GM18511 (cell line): Measurements from ENCODE around the gene GPHN.
"Not testable (repeated sequence)": the region's sequence is repeated elsewhere in the genome, so short reads cannot be mapped to it uniquely, and the experiment has no call there.

ENCODE experiments used
- ATAC-seq: cut with Tn5 transposase; IDR thresholded peaks from one replicate; pipeline ENCODE4 v1.9.1; 2021; ENCODE audit warnings: mild to moderate bottlenecking, moderate library complexity; ENCODE audit not compliant: unreplicated experiment

Gene GPHN

DNA sequence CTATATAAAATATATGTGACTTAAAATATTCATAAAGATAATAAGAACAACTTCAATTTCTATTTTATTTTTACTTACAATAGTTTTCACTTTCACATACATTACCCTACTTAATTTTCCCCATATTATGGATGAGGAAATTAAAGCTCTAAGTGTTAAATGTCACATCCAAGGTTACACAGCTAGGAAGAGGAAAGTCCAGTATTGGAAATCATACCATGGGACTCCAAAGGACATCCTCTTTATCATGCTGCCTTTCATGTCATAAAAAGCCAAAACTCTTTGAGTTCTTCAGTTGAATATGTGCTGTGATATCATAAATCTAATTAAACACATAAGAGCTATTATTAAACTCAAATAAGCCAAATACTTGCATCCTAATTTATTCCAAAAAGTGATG is 508.9 kb downstream of the GPHN start:
- no peak for ATAC-seq

DNA sequence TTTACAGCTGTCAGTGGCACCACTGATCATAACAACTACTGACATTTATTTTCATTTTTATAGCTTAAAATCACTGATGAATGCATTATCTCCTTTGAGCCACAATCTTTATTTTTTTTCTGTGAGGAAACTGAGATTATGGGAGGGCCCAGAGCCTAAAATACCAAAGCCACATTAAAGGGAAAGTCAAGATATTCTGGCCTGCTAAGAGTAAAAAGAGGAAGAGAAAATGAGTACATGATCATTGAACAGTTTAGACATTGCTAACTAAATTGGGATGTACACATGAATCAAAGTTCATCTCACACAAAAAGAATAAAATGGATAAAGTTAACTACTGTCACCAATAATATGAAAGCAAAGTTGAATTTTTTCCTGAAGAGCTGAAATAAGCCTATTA is 510.8 kb downstream of the GPHN start:
- peak; percentile 60 for ATAC-seq

DNA sequence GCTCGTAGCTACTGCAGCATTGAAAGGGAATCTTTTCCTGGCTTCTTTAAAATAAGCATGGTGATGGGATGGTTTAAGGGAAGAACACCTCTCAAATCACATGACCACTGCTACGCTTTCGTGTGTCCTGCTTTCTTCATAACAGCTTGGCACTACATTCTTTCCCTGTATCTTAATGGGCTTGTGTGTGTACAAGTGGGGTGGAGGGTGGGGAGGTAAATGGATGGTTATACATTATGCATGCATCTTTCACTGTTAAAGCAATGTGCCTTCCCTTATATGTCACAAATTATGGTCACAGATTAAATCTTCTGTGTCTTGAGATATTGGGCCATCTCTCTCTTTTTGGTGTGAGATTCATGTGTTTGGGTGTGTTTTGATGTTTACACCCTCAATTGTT is 511.8 kb downstream of the GPHN start:
- ATAC-seq, result no peak

DNA sequence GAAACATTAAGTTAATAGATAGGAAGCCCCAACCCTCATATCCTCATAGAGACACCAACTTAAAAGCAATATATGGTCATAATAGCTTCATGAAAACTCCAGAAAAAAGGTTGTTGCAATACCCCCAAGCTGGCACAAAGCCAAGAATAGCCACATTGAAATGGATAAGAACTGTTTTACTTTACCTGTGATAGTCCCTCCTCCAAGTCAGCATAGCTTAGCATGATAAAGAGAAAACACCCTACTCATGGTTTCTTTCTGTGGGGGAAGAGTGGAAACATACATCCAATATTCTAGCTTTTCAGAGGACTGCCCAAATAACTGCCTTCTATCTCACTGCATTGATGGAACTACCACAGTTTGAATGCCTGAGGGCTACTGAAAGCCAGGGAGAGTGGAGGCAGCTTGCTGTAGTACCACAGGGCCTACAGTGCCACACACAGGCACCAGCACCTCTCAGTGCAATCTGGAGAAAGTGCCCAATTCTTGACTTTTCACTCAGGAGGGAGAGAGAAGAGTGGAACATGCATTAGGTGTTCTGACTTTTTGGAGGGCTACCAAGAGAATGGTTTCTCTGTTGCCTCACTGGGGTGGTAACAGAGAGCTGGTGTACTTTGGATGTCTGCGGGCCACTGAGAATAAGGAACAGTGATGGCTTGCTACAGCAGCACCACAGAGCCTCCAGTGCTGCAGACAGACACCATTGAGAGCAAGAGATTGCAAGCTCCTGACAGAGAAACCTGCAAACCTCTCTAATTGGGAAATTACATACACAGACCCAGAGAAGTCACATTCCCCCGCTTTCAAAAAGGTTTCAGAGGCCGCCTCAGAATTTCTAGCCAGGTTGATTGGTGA is 524.2 kb downstream of the GPHN start:
- no peak for ATAC-seq

DNA sequence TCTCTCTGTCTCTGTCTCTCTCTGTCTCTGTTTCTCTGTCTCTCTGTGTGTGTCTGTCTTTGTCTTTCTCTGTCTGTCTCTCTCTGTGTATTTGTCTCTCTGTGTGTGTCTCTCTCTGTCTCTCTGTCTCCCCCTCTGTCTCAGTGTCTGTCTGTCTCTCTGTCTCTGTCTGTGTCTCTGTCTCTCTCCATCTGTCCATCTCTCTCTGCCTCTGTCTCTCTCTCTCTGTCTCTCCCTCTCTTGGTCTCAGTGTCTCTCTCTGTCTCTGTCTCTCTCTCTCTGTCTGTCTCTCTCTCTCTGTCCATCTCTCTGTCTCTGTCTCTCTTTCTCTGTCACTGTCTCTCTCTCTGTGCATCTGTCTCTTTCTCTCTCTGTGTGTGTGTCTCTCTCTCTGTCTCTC is 537.5 kb downstream of the GPHN start:
- no peak for ATAC-seq

DNA sequence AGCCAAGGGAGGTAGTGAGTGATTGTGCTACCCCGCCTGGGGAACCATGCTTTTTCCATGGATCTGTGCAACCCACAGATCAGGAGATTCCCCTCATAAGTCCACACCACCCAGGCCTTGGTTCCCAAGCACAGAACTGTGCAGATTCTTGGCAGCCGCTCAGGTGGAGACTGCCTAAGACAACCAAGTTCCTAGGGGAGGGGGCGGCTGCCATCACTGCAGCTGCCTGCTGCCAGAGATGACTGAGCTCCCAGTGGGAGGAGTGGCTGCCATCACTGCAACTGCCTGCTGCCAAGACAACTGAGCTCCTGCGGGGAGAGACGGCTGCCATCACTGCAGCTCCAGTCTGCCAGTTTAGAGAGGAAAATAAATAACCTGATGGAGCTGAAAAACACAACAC is 542.9 kb downstream of the GPHN start:
- ATAC-seq, result no peak

DNA sequence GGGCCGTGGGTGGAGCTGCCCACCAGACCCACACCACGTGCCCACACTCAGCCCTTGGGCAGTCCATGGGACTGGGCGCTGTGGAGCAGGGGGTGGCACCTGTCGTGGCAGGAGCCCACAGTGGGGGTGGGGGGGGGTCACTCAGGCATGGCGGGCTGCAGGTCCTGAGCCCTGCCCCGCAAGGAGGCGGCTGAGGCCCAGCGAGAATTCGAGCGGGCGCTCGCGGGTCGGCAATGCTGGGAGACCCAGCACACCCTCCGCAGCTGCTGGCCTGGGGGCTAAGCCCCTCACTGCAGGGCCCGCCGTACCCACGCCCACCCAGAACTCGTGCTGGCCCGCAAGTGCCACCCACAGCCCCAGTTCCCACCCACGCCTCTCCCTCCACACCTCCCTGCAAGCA is 548.7 kb downstream of the GPHN start:
- ATAC-seq, result no peak

DNA sequence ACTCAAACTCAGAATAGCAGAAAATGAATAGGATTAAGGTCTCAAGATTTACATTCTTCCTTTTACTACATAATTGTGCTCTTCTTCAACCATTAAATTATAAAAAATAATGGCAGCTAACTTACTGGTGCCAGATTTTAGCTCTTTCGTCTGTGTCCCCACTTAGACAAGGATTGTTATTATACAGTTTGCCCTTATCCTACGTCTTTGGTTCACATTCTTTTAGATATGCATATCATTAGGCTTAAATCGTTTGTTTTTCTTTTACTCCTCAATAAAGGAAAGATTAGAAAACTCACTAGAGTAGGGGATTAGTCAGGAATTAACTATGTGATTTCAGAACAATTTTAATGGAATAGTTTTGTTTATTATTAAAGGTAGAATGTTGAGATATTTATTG is 551.6 kb downstream of the GPHN start:
- no peak for ATAC-seq

DNA sequence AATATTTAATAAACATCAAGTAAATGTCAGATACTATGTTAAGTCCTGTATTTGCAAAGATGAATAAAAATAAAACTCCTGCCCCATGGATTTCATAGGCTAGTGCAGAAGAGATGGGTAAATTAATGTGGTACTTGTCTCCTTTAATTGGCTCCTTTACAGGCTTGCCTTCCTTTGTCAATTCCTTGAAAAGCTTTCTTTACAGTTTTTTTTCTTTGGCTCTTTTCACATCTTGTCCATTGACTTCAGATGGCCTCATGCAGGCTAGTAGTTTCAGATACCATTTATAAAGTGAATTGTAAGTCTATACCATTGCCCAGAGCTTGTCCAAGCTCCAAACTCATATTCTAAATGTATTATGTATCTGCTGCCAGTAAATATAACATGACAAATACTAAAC is 552.6 kb downstream of the GPHN start:
- no peak for ATAC-seq

DNA sequence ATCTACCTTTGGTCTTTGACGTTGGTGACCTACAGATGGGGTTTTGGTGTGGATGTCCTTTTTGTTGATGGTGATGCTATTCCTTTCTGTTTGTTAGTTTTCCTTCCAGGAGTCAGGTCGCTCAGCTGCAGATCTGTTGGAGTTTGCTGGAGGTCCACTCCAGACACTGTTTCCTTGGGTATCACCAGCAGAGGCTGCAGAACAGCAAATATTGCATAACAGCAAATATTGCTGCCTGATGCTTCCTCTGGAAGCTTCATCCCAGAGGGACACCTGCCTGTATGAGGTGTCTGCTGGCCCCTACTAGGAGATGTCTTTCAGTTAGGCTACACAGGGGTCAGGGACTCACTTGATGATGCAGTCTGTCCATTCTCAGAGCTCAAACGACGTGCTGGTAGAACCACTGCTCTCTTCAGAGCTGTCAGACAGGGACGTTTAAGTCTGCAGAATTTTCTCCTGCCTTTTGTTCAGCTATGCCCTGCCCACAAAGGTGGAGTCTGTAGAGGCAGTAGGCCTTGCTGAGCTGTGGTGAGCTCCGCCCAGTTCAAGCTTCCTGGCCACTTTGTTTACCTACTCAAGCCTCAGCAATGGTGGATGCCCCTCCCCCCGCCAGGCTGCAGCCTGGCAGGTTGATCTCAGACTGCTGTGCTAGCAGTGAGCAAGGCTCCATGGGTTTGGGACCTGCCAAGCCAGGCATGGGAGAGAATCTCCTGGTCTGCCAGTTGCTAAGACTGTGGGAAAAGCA is 559.3 kb downstream of the GPHN start:
- ATAC-seq, result not testable (repeated sequence)

DNA sequence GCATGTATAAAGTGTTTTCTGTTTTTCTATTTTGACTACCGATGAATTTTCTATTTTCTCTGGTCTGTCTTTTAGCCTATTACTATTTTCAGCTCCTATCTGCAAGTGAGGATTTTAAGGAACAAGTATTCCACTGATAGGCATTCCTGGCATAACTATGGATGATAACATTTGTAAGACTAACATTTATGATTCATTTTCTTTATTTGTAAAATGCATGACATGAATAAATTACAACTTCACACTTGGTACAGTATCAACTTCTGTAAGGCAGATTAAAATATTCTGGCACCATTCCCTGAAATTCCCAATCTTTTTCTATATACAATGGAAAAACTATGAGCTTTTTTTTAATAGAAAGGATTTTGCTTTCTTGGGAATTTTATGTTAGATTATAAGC is 560.3 kb downstream of the GPHN start:
- ATAC-seq, result no peak

DNA sequence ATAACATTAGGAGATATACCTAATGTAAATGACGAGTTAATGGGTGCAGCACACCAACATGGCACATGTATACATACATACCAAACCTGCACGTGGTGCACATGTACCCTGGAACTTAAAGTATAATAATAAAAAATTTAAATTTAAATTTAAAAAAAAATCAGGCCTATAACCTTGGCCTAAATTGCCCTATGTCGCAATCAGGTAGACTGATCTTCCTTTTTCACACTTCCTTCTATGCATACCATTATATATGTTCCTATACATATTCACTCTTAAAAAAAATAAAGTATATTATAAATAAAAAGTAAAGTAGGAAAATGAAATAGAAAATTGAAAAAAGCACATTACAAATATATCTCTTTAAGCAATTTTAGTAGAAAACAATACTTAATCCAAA is 563.6 kb downstream of the GPHN start:
- ATAC-seq, result no peak

DNA sequence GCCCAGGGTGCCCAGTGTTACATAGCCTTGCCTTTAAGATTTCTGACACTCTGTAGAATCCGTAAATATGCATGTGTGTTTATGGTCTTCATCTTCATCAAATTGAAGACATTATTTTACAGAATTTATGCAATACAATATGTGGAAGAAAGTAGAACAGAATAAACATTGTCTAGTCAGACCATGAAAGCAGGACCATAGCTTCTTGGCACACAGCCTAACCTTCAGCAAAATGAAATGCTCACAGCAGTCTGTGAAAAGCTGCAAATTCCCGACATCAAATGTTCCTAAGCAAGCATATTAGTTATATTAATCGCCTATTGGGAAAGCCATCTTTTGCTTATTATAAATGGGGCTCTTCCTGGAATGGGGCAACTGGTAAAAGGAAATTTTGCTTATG is 570.0 kb downstream of the GPHN start:
- no peak for ATAC-seq

DNA sequence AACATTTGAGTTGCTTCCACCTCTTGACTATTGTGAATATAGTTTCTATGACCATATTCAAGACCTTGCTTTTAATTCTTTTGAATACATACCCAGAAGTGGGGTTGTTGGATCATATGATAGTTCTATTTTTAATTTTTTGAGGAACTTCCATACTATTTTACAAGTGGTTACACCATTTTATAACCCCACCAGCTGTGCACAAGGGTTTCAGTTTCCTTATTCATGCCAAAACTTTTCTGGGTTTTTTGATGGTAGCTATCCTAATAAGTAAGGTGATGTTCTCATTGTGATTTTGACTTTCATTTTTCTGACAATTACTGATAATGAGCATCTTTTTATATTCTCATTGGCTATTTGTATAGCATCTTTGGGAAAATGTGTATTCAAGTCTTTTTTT is 571.9 kb downstream of the GPHN start:
- ATAC-seq, result no peak

DNA sequence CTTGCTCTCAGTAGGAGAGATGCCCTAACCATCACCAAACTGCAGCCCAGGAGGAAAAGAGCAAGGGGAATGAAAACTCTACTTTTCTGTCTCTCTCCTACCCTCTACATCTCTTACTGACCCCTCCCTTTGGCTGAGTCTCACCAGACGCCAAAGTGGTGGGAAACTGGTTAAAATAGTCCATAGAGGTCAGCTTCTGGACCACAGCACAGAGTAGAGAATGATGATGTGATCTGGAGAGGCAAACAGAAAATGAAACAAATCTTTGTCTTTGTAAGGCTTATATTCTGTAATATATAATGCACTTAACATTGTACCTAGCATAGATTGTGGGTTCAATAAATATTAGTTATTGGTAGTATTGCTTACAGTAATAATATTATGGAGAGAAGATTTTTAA is 600.3 kb downstream of the GPHN start:
- ATAC-seq, result no peak

DNA sequence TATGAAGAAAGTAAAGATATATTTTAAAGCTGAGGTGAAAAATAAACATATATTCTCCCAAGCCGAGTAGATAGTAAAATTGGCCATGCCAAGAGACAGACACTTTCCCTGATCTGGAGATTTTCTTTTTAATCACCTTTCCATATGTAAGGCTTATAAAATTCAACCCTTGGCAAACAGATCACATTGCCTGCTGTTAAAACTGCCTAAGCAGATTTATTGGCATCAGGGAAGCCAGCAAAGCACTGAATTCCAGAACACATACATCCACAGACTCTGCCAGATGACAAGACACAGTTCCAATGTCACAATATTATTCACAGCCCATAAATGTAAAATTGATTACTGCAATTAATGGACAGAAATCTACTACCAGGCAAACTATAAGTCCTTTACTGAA is 603.1 kb downstream of the GPHN start:
- ATAC-seq, result no peak

DNA sequence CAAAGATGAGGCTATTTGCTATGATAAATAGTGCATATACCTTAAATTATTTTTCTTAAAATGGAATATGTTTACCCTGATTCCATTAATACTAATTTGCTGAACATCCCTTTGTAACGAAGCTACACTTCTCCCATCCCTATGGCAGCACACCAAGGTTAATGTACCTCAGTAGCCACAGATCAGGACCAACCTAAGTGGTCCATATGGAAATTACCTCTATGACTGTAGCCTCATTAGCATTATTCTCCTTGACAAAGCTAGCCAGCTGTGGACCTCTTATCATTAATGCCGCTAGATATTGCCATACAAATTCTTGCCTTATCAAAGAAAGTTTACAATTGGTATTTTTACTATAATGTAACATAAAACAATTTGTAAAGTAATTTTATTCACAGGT is 604.4 kb downstream of the GPHN start:
- ATAC-seq, result no peak

DNA sequence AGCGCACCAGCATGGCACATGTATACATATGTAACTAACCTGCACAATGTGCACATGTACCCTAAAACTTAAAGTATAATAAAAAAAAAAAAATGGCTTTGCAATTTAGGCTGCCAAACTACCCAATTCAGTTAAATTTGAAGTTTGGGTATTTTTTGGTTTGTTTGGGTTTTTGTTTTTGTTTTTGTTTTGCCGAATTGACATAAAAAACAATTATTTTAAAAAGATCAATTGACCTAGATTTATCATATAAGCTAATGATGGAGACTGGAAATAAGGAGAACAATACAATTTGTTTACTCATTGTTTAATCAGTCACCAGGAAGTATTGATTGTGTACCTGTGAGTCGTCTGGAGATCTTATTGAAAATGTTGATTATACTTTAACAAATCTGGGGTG is 619.2 kb downstream of the GPHN start:
- ATAC-seq, result no peak

DNA sequence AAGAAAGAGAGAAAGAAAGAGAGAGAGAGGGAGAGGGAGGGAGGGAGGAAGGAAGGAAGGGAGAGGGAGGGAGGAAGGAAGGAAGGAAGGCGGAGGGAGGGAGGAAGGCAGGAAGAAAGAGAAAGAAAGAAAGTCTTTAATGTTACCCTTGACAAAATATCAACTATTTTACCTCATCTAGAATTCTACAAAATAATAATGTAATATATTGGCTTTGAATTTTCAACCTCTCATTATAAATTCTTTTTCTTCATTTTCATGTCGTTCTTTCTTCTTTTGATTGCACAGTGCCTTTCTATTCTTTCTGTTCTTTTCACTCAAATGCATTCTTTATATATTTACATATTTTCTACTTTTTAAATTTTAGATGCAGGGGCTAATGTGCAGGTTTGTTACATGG is 621.8 kb downstream of the GPHN start:
- no peak for ATAC-seq

DNA sequence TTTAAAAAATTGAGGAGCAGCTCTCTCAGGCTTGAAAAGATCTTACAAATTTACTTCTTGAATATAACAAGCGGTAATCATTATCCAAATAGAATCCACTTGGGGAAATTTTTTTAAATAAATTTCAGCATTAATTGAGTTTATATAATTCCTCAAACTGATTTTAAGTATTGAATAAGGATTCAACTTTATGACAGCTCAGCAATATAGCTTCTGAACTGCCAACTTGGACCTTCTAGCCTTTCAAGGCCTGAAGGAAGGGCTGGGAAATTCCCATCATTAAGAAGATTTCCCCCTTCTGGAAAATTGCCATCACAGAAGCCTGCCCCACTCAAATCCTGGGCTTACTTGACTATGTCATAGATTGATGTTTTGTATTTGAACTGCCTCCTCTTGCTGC is 623.7 kb downstream of the GPHN start:
- ATAC-seq, result no peak

DNA sequence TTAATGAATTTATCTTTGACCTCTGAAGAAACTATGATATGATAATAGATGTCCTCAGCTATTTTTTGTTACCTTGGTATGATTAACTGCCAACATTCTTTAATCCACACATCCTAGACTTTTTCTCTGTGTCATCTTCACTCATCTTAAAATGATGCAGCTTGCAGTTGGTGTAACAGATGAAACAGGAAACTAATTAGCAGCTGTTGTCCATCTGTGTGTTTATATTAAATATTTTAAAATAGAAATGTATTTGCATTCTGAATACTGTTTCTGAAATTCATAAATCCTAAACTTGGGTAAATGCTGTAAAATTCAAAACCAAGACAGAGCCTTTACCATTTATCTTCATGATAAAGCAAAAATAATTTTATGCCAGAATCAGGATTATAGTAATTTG is 625.2 kb downstream of the GPHN start:
- no peak for ATAC-seq

DNA sequence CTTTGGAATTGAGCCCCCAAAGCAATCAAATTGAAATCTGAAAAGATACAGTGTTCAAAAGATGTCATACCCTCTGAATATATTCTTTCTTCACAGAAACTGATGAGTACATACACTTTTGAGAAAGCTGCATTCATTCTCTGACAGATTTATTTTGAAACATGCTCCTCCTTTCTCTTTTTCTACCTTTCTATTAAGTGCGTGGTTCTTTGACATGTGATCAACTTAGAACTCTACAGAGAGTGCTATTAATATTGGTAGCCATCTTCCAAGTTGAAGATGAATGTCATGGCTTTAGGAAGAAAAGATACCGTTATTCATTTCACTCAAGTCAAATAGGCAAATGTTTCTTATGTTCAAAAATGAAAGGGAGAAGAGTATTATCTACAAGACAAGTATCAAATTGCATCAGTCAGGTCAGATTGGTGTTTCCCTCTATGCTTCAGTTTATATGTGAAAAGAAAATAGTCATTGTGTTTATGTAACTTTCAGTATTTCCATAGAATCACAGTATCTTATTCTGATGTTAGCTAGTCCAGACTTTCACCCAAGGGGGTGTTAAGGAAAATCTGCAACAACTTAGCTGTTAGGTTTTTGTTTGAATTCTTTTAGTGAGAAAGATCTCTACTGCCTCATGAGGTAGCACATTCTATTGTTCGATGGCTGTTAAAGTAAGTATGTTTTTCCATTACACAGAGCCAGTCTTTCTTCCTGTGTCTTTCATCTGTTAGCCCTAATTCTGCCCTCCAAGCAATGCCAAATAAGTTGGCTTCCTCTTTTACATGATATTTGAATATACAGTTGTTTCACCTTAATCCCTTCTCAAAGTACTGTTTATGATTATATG is 625.9 kb downstream of the GPHN start:
- ATAC-seq, result no peak
